ENCODE measurements around the gene BTBD16.

BTBD16 gene

GRCh38 chr10:122296363-122297120 is 25.4 kb downstream of the BTBD16 start:
- DNase-seq: no peak

GRCh38 chr10:122297583-122297982 is 26.5 kb downstream of the BTBD16 start:
- DNase-seq: no peak

GRCh38 chr10:122298206-122298597 is 27.1 kb downstream of the BTBD16 start:
- DNase-seq: no peak

- DNase-seq: peak; percentile 48
These were observed 27.7 kb downstream of the BTBD16 start for GRCh38 chr10:122298598-122299301.

- no peak for DNase-seq
These were observed 28.5 kb downstream of the BTBD16 start for GRCh38 chr10:122299423-122300075.

GRCh38 chr10:122301055-122301810 is 30.1 kb downstream of the BTBD16 start:
- no peak for DNase-seq

GRCh38 chr10:122301811-122302115 is 30.7 kb downstream of the BTBD16 start:
- DNase-seq: no peak

GRCh38 chr10:122302315-122302714 is 31.2 kb downstream of the BTBD16 start:
- DNase-seq: no peak

- DNase-seq: no peak
These were observed 32.4 kb downstream of the BTBD16 start for GRCh38 chr10:122303271-122304053.

- no peak for DNase-seq
These were observed 33.0 kb downstream of the BTBD16 start for GRCh38 chr10:122304054-122304579.

- DNase-seq: no peak
These were observed 35.2 kb downstream of the BTBD16 start for GRCh38 chr10:122306282-122306681.

- no peak for DNase-seq
These were observed 35.6 kb downstream of the BTBD16 start for GRCh38 chr10:122306744-122307143.

GRCh38 chr10:122307669-122308416 is 36.7 kb downstream of the BTBD16 start:
- DNase-seq: no peak

- DNase-seq: no peak
These were observed 37.5 kb downstream of the BTBD16 start for GRCh38 chr10:122308417-122309141.

GRCh38 chr10:122310311-122311050 is 39.4 kb downstream of the BTBD16 start:
- no peak for DNase-seq

GRCh38 chr10:122311051-122311410 is 39.9 kb downstream of the BTBD16 start:
- DNase-seq: no peak

GRCh38 chr10:122311716-122312115 is 40.6 kb downstream of the BTBD16 start:
- DNase-seq: no peak

- DNase-seq: no peak
These were observed 45.3 kb downstream of the BTBD16 start for GRCh38 chr10:122316224-122316884.

GRCh38 chr10:122321960-122322359 is 50.9 kb downstream of the BTBD16 start:
- DNase-seq: no peak

- no peak for DNase-seq
These were observed 52.1 kb downstream of the BTBD16 start for GRCh38 chr10:122323189-122323588.
